Measurements from ENCODE around the gene B9D1. TPM values are rescaled to one million over a fixed set of nuclear protein-coding genes. Genes with fewer than 3 reads are reported as not detected.

B9D1 gene
- total RNA-seq, 1 donor from 2014 or later = 26.2 TPM

DNA sequence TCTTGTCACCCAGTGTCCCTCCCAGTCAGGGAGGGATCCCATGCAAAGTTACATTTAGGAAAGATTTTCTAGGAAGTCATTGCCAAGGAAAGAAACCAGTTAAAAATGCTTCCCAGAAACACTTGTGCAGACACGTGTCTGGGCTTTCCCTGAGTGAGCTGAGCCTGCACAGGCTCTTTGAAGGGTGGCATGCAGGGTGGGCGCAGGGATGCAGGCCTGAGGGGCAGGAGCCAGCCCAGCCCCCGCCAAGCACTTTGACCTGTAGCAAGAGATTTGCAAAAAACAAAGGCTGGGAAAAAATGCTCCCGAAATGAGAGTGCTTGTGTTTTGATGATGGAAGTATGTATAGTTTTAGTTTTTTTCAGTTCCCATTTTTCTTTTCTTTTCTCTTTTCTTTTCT, 52.4 kb downstream of the B9D1 start:
- no peak for TF ChIP-seq CTCF (IDR thresholded peaks at IDR 0.05; ENCODE audit: unreplicated experiment)
- Mint-ChIP-seq H3K9me3 (no peaks in the 10 kb centered on the region), H3K4me1 (peaks cover 4% of the 10 kb centered on the region), H3K27ac (no peak overlapping the region), H3K4me3 (no peak overlapping the region), H3K27me3 (ENCODE audit: low read depth) (no peaks in the 10 kb centered on the region), H3K36me3 (peaks cover 14% of the 10 kb centered on the region)
- DNase-seq (ENCODE audit: low spot score in 2 of 2, unreplicated experiment in 2 of 2) = no peak

DNA sequence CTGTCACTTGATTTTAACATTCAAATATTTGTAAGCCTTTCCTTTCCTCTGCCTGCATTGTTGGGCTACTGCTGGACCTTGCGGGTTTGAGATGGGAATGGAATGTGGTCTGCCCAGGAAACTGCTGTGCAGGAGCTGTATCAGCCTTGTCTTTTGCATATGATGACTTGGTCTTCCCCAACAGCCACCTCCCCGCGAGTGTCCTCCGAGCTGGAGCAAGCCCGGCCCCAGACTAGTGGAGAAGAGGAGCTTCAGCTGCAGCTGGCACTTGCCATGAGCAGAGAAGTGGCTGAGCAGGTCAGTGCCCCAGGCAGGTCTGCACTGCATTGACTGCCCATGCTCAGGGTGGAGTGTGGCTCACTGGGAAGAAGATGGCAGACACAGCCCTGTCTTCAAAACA, 52.8 kb downstream of the B9D1 start:
- peaks cover 14% of the 10 kb centered on the region for H3K36me3 Mint-ChIP-seq
- H3K9me3 Mint-ChIP-seq = no peaks in the 10 kb centered on the region
- no peaks in the 10 kb centered on the region for H3K27me3 Mint-ChIP-seq (ENCODE audit: low read depth)
- peaks cover 4% of the 10 kb centered on the region for H3K4me1 Mint-ChIP-seq
- peak overlapping the region; percentile 25 for H3K27ac Mint-ChIP-seq
- TF ChIP-seq CTCF (IDR thresholded peaks at IDR 0.05; ENCODE audit: unreplicated experiment) = no peak
- H3K4me3 Mint-ChIP-seq = no peak overlapping the region
- DNase-seq (ENCODE audit: low spot score in 2 of 2, unreplicated experiment in 2 of 2) = no peak

DNA sequence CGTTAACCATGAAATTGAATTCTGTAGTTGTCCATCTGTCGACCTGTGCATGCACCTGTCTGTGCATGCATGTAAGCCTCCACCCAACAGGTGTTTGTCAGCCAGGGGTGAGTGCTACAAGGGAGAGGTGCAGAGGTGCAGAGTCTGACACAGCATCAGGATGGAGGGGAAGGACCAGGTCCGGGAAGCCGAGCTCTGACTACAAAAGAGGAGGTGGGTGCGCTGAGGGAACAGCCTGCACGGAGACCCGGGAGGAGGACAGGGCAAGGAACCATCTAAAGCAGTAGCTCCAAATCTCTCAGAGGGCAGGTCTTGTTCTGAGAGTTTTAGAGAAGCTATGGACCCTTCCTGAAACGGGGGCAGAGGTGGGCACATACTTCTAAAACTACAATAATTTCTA, 54.1 kb downstream of the B9D1 start:
- no peak for TF ChIP-seq CTCF (IDR thresholded peaks at IDR 0.05; ENCODE audit: unreplicated experiment)
- no peak for DNase-seq (ENCODE audit: low spot score in 2 of 2, unreplicated experiment in 2 of 2)
- H3K27ac Mint-ChIP-seq = no peak overlapping the region
- no peak overlapping the region for H3K4me3 Mint-ChIP-seq
- no peaks in the 10 kb centered on the region for H3K9me3 Mint-ChIP-seq
- H3K36me3 Mint-ChIP-seq = peaks cover 8% of the 10 kb centered on the region
- H3K27me3 Mint-ChIP-seq (ENCODE audit: low read depth) = no peaks in the 10 kb centered on the region
- H3K4me1 Mint-ChIP-seq = peaks cover 4% of the 10 kb centered on the region

DNA sequence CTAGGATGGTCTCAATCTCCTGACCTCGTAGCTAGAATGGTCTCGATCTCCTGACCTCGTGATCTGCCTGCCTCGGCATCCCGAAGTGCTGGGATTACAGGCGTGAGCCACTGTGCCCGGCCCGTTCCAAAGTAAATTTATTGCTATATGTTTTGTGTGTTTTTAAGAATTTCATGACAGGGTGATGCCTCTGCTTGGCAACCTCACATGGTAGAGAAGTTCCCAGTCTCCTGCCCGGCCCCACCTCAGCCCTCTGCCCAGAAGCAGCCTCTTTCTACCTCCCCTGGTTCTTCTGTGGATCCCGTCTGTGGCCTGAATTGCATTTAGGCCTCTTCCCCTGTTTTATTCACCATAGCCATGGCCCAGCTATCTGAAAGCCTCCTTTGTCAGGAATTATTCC, 55.0 kb downstream of the B9D1 start:
- no peak for TF ChIP-seq CTCF (IDR thresholded peaks at IDR 0.05; ENCODE audit: unreplicated experiment)
- Mint-ChIP-seq H3K4me1 (peaks cover 4% of the 10 kb centered on the region), H3K36me3 (peaks cover 6% of the 10 kb centered on the region), H3K9me3 (no peaks in the 10 kb centered on the region), H3K27me3 (ENCODE audit: low read depth) (no peaks in the 10 kb centered on the region), H3K27ac (no peak overlapping the region), H3K4me3 (no peak overlapping the region)
- DNase-seq (ENCODE audit: low spot score in 2 of 2, unreplicated experiment in 2 of 2) = no peak

- Mint-ChIP-seq H3K9me3 (no peaks in the 10 kb centered on the region), H3K4me1 (peaks cover 4% of the 10 kb centered on the region), H3K4me3 (no peak overlapping the region), H3K27ac (no peak overlapping the region), H3K36me3 (peaks cover 5% of the 10 kb centered on the region), H3K27me3 (ENCODE audit: low read depth) (no peaks in the 10 kb centered on the region)
- no peak for DNase-seq (ENCODE audit: low spot score in 2 of 2, unreplicated experiment in 2 of 2)
- no peak for TF ChIP-seq CTCF (IDR thresholded peaks at IDR 0.05; ENCODE audit: unreplicated experiment)
These were observed 56.1 kb downstream of the B9D1 start for GRCh38 chr17:19306160-19307111.
